Measurements from ENCODE around the gene AKR1E2. TPM values are rescaled to one million over a fixed set of nuclear protein-coding genes. Genes with fewer than 3 reads are reported as not detected.

AKR1E2 gene
- total and polyA plus RNA-seq, 10 of the 15 experiments (the other 5 are each of a cell fraction or from before 2014, with no cell fraction given), result not detected

DNA sequence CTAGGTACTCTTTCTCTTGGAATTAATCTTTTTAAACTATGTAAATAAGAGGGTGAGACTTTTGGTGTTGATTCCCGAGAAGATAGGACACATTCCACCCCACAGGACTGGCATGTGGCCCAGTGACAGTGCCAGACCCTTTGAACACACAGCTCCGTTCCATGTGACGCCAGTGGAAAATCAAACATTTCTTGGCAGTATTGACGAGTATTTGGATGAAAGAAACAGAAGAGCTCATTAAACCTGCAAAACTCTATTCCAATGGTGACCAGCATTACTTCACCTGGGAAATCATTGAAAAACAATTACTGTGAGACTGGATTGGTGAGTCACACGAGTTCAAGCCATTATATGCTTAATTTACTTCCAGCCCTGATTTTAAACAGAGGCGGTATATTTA is 25.8 kb downstream of the AKR1E2 start (continued):
- TF ChIP-seq ATF7 (IDR thresholded peaks at IDR 0.05; ENCODE audit: low read depth) (no peak), JUND (IDR thresholded peaks at IDR 0.05; ENCODE audit: low read depth, low read length) (no peak), GABPA (IDR thresholded peaks at IDR 0.05; ENCODE audit: low read depth) (no peak), ZNF384 (IDR thresholded peaks at IDR 0.05; ENCODE audit: borderline replicate concordance, low read depth, low read length) (no peak), CREB1 (IDR thresholded peaks at IDR 0.05; ENCODE audit: low read depth) (no peak), SP1 (IDR thresholded peaks at IDR 0.05; ENCODE audit: low read depth, low read length) (no peak), SUPT20H (IDR thresholded peaks at IDR 0.05; ENCODE audit: borderline replicate concordance, control insufficient read depth, low read depth, low read length) (no peak)
- TF ChIP-seq, protein P1, sequence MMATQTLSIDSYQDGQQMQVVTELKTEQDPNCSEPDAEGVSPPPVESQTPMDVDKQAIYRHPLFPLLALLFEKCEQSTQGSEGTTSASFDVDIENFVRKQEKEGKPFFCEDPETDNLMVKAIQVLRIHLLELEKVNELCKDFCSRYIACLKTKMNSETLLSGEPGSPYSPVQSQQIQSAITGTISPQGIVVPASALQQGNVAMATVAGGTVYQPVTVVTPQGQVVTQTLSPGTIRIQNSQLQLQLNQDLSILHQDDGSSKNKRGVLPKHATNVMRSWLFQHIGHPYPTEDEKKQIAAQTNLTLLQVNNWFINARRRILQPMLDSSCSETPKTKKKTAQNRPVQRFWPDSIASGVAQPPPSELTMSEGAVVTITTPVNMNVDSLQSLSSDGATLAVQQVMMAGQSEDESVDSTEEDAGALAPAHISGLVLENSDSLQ (IDR thresholded peaks at IDR 0.05), result no peak
- TF ChIP-seq, protein P2, sequence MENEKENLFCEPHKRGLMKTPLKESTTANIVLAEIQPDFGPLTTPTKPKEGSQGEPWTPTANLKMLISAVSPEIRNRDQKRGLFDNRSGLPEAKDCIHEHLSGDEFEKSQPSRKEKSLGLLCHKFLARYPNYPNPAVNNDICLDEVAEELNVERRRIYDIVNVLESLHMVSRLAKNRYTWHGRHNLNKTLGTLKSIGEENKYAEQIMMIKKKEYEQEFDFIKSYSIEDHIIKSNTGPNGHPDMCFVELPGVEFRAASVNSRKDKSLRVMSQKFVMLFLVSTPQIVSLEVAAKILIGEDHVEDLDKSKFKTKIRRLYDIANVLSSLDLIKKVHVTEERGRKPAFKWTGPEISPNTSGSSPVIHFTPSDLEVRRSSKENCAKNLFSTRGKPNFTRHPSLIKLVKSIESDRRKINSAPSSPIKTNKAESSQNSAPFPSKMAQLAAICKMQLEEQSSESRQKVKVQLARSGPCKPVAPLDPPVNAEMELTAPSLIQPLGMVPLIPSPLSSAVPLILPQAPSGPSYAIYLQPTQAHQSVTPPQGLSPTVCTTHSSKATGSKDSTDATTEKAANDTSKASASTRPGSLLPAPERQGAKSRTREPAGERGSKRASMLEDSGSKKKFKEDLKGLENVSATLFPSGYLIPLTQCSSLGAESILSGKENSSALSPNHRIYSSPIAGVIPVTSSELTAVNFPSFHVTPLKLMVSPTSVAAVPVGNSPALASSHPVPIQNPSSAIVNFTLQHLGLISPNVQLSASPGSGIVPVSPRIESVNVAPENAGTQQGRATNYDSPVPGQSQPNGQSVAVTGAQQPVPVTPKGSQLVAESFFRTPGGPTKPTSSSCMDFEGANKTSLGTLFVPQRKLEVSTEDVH (IDR thresholded peaks at IDR 0.05; ENCODE audit: low read depth, partially characterized antibody), result no peak
- TF ChIP-seq, protein P3, sequence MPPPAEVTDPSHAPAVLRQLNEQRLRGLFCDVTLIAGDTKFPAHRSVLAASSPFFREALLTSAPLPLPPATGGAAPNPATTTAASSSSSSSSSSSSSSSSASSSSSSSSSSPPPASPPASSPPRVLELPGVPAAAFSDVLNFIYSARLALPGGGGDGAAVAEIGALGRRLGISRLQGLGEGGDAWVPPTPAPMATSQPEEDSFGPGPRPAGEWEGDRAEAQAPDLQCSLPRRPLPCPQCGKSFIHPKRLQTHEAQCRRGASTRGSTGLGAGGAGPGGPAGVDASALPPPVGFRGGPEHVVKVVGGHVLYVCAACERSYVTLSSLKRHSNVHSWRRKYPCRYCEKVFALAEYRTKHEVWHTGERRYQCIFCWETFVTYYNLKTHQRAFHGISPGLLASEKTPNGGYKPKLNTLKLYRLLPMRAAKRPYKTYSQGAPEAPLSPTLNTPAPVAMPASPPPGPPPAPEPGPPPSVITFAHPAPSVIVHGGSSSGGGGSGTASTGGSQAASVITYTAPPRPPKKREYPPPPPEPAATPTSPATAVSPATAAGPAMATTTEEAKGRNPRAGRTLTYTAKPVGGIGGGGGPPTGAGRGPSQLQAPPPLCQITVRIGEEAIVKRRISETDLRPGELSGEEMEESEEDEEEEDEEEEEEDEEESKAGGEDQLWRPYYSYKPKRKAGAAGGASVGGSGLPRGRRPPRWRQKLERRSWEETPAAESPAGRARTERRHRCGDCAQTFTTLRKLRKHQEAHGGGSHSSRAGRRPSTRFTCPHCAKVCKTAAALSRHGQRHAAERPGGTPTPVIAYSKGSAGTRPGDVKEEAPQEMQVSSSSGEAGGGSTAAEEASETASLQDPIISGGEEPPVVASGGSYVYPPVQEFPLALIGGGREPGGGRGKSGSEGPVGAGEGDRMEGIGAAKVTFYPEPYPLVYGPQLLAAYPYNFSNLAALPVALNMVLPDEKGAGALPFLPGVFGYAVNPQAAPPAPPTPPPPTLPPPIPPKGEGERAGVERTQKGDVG (CRISPR knock-in tag; IDR thresholded peaks at IDR 0.05), result no peak
- TF ChIP-seq, protein P4, sequence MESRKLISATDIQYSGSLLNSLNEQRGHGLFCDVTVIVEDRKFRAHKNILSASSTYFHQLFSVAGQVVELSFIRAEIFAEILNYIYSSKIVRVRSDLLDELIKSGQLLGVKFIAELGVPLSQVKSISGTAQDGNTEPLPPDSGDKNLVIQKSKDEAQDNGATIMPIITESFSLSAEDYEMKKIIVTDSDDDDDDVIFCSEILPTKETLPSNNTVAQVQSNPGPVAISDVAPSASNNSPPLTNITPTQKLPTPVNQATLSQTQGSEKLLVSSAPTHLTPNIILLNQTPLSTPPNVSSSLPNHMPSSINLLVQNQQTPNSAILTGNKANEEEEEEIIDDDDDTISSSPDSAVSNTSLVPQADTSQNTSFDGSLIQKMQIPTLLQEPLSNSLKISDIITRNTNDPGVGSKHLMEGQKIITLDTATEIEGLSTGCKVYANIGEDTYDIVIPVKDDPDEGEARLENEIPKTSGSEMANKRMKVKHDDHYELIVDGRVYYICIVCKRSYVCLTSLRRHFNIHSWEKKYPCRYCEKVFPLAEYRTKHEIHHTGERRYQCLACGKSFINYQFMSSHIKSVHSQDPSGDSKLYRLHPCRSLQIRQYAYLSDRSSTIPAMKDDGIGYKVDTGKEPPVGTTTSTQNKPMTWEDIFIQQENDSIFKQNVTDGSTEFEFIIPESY (IDR thresholded peaks at IDR 0.05), result no peak
- TF ChIP-seq, protein P5, sequence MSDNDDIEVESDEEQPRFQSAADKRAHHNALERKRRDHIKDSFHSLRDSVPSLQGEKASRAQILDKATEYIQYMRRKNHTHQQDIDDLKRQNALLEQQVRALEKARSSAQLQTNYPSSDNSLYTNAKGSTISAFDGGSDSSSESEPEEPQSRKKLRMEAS (IDR thresholded peaks at IDR 0.05; ENCODE audit: low read depth, low read length), result no peak

All from GM12878 (cell line).